A549 (cell line): ENCODE measurements around the gene HABP2. TPM values are rescaled to one million over a fixed set of nuclear protein-coding genes. Genes with fewer than 3 reads are reported as not detected.

ENCODE experiments used
- ATAC-seq, 2 experiments: fragments of 200-7000 bp in 1 of 2; fragments of >200 bp in 1 of 2; cut with Nextera tagmentation in 1 of 2; cut with Tn5 transposase in 1 of 2; 3 replicates each; pipeline versions ENCODE4 v1.8.0 to v1.9.1; 2018 to 2020; ENCODE audit warnings: mild to moderate bottlenecking in 1 of 2, moderate library complexity in 1 of 2
- CTCF ChIA-PET: fragments of 300-600 bp; sonication (Branson Sonifier 250); formaldehyde crosslinking; extraction: SDS; loops from one replicate; lab custom pipeline; 2021; ENCODE audit warnings: antibody characterized with exemption, inconsistent platforms; lab: Yijun Ruan, JAX
- POLR2A ChIA-PET: fragments of 350-600 bp; formaldehyde crosslinking; extraction: SDS; loops from one replicate; lab custom pipeline; 2021; ENCODE audit warnings: antibody characterized with exemption, inconsistent platforms; lab: Yijun Ruan, JAX
- DNase-seq, 2 experiments: peaks; one replicate each; pipeline versions ENCODE4 v3.0.0 to v3.0.0-alpha.2; 2011 to 2016; ENCODE audit warnings: low read depth in 1 of 2, low spot score in 1 of 2
- FAIRE-seq: peaks from 2 replicates; lab custom pipeline; 2011; peaks lifted over from hg19 to GRCh38; lab: Jason Lieb, UNC
- H3K27ac ChIP-seq, 2 experiments: fragments of >200 bp; sonication (Bioruptor Twin); formaldehyde crosslinking; 3 replicates each; pipeline ENCODE4 v1.5.1; 2016 to 2017
- H3K4me1 ChIP-seq: fragments of >200 bp; sonication (Bioruptor Twin); formaldehyde crosslinking; 3 replicates; pipeline ENCODE4 v1.6.1; 2016
- H3K4me2 ChIP-seq: fragments of >200 bp; sonication (Bioruptor Twin); formaldehyde crosslinking; 3 replicates; pipeline ENCODE4 v1.6.1; 2016
- H3K4me3 ChIP-seq: fragments of >200 bp; sonication (Bioruptor Twin); formaldehyde crosslinking; 3 replicates; pipeline ENCODE4 v1.5.1; 2016
- H3K9me3 ChIP-seq: fragments of >200 bp; sonication (Bioruptor Twin); formaldehyde crosslinking; 3 replicates; pipeline ENCODE4 v1.6.1; 2016
- EHF ChIP-seq: fragments of 250-450 bp; sonication (Bioruptor Pico); IDR thresholded peaks from 2 replicates; pipeline ENCODE4 v1.5.0; 2020; ENCODE audit warnings: mild to moderate bottlenecking
- EHMT2 ChIP-seq: fragments of 200-600 bp; sonication (generic); IDR thresholded peaks from 2 replicates; pipeline ENCODE4 v1.6.1; 2016; ENCODE audit warnings: antibody characterized with exemption, low read depth, mild to moderate bottlenecking, moderate library complexity
- EP300 ChIP-seq, 2 experiments: fragments of >200 bp; sonication (Bioruptor Twin); formaldehyde crosslinking; IDR thresholded peaks; 2 replicates in 1 of 2; 3 replicates in 1 of 2; pipeline ENCODE4 v1.6.1; 2016 to 2017
- HDAC2 ChIP-seq: fragments of 200-600 bp; sonication (generic); IDR thresholded peaks from 2 replicates; pipeline ENCODE4 v1.6.1; 2016
- JUN ChIP-seq, 2 experiments: fragments of >200 bp; sonication (Bioruptor Twin); formaldehyde crosslinking; IDR thresholded peaks; 2 replicates in 1 of 2; 3 replicates in 1 of 2; pipeline ENCODE4 v1.6.1; 2016 to 2017
- JUNB ChIP-seq: fragments of >200 bp; sonication (Bioruptor Twin); formaldehyde crosslinking; IDR thresholded peaks from 2 replicates; pipeline ENCODE4 v1.6.1; 2016
- KDM1A ChIP-seq: fragments of 200-600 bp; sonication (generic); IDR thresholded peaks from 2 replicates; pipeline ENCODE4 v1.6.1; 2016; ENCODE audit warnings: low read depth, mild to moderate bottlenecking
- MYC ChIP-seq: IDR thresholded peaks from 2 replicates; pipeline ENCODE4 v1.6.1; 2012; ENCODE audit warnings: mild to moderate bottlenecking, inconsistent platforms, low read length, improper control_type of control experiment, borderline replicate concordance
- NR3C1 ChIP-seq: fragments of >200 bp; sonication (Bioruptor Twin); formaldehyde crosslinking; IDR thresholded peaks from 3 replicates; pipeline ENCODE4 v1.6.1; 2017
- PHF8 ChIP-seq: fragments of 200-600 bp; sonication (generic); IDR thresholded peaks from 2 replicates; pipeline ENCODE4 v1.6.1; 2016; ENCODE audit warnings: low read depth, mild to moderate bottlenecking, antibody characterized with exemption, moderate library complexity, borderline replicate concordance
- RAD21 ChIP-seq, 2 experiments: fragments of >200 bp in 1 of 2; sonication (Bioruptor Twin) in 1 of 2; formaldehyde crosslinking in 1 of 2; IDR thresholded peaks in 1 of 2; conservative IDR thresholded peaks in 1 of 2; 2 replicates in 1 of 2; 3 replicates in 1 of 2; pipeline ENCODE4 v1.6.1; 2012 to 2018; ENCODE audit warnings: inconsistent platforms in 1 of 2
- RARB ChIP-seq: fragments of 250-450 bp; sonication (Bioruptor Pico); IDR thresholded peaks from 2 replicates; pipeline ENCODE4 v1.8.0; 2021; ENCODE audit warnings: mild to moderate bottlenecking, moderate library complexity
- RFX5 ChIP-seq: fragments of 450-650 bp; IDR thresholded peaks from 2 replicates; pipeline ENCODE4 v1.7.1; 2014; ENCODE audit warnings: antibody characterized with exemption, mild to moderate bottlenecking, moderate library complexity
- RNF2 ChIP-seq: fragments of 200-600 bp; sonication (generic); IDR thresholded peaks from 2 replicates; pipeline ENCODE4 v1.6.1; 2016; ENCODE audit warnings: low read depth, mild to moderate bottlenecking, antibody characterized with exemption, moderate library complexity, borderline replicate concordance
- SMC3 ChIP-seq: fragments of >200 bp; sonication (Bioruptor Twin); formaldehyde crosslinking; IDR thresholded peaks from 3 replicates; pipeline ENCODE4 v1.6.1; 2018; ENCODE audit warnings: inconsistent platforms
- TFCP2L1 ChIP-seq: fragments of 250-450 bp; sonication (Bioruptor Pico); IDR thresholded peaks from 2 replicates; pipeline ENCODE4 v1.5.0; 2021; ENCODE audit warnings: mild to moderate bottlenecking
- ZFP36 ChIP-seq: fragments of 450-650 bp; IDR thresholded peaks from 2 replicates; pipeline ENCODE4 v1.6.1; 2014; ENCODE audit warnings: borderline replicate concordance; ENCODE audit not compliant: partially characterized antibody
- WGBS: methylation state at CpG from one replicate; pipeline ENCODE4 v1.1.6; 2017; ENCODE audit errors: missing lambda C conversion rate; 5-methylcytosine and 5-hydroxymethylcytosine counted together
- polyA plus RNA-seq, 4 experiments: library from polyadenylated mRNA; depleted of rRNA in 3 of 4; stranded (reverse); fragments of >200 nt; fragmentation: RNase III in 1 of 4; extraction: RNeasy Plus Mini Kit Qiagen cat#74134 plus additional on column Dnase treatment in 1 of 4; gene quantifications; 2 replicates in 3 of 4; 3 replicates in 1 of 4; pipeline ENCODE4 v1.2.3, GENCODE V29; 2011 to 2017
- TF ChIP-seq, protein P1 (sequence below): IDR thresholded peaks from 2 replicates; pipeline ENCODE4 v1.6.1; 2012
- TF ChIP-seq, protein P2 (sequence below): fragments of >200 bp; sonication (Bioruptor Twin); formaldehyde crosslinking; IDR thresholded peaks from 3 replicates; pipeline ENCODE4 v1.5.1; 2016
- TF ChIP-seq, protein P3 (sequence below): fragments of 450-650 bp; IDR thresholded peaks from 2 replicates; pipeline ENCODE4 v1.6.1; 2014; ENCODE audit warnings: antibody characterized with exemption

The HABP2 gene
- polyA plus RNA-seq, 2 of the 4 experiments (the other 2 are of a cell fraction) = 0.17 to 0.97 TPM

DNA sequence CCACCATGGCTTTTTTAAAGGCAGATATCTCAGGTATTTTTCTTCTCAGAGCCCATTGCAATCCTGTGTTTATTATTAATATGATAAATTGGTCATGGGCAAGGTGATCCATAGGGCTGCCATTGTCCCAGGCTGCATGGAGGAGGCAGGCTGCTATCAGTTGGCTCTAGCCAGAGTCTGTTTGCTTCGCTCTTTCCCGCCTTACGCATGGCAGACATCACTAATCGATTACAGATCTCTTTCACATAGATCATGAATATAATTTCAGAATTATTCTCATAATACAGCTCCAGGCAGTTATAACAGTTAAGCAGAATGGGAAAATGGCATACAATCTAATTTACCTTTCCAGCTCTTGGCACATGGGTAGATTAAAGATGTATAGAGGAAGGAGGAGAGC, 30.4 kb upstream of the HABP2 start (continued):
- TF ChIP-seq HDAC2 = no peak

DNA sequence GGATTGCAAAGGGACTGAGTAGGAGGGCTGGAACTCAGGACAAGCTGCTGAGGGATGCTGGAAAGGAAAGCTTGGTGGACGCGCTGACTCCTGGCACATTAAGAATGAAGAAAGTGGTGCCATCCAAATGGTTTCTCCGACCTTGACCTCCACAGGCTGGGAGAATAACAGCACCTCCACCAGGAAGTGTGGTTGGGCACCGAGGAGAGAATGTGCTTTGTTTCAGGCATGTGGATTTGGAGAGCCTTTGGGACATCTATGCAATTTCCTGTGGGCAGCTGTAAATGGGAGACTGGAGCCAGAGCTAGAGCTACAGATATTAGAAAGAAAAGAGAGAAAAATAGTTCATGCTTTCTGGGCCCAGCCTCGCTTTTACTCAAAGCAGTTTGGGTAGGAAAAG, 29.8 kb upstream of the HABP2 start:
- no peaks in the 10 kb centered on the region for H3K9me3 ChIP-seq
- no peak for TF ChIP-seq PHF8
- TF ChIP-seq, protein P1, sequence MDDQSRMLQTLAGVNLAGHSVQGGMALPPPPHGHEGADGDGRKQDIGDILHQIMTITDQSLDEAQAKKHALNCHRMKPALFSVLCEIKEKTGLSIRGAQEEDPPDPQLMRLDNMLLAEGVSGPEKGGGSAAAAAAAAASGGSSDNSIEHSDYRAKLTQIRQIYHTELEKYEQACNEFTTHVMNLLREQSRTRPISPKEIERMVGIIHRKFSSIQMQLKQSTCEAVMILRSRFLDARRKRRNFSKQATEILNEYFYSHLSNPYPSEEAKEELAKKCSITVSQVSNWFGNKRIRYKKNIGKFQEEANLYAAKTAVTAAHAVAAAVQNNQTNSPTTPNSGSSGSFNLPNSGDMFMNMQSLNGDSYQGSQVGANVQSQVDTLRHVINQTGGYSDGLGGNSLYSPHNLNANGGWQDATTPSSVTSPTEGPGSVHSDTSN = no peak
- TF ChIP-seq KDM1A = no peak
- no peak for TF ChIP-seq RFX5
- TF ChIP-seq TFCP2L1 (CRISPR knock-in tag) = no peak
- TF ChIP-seq JUNB = no peak
- DNase-seq (no peak), FAIRE-seq (no peak), ATAC-seq (no peak)
- no peak overlapping the region for H3K4me3 ChIP-seq
- H3K4me2 ChIP-seq = no peak overlapping the region
- no peak overlapping the region for H3K27ac ChIP-seq
- WGBS = 57% methylated on average over 5 of the region's 5 CpGs
- ChIA-PET POLR2A (no interaction called here), CTCF (interaction anchor here (1.1 to 6.9 kb wide), 3 partner anchors 17 to 1048 kb away, joined by 3 to 39 read pairs (median 5); no protein-coding TSS in a partner anchor)
- no peaks in the 10 kb centered on the region for H3K4me1 ChIP-seq

DNA sequence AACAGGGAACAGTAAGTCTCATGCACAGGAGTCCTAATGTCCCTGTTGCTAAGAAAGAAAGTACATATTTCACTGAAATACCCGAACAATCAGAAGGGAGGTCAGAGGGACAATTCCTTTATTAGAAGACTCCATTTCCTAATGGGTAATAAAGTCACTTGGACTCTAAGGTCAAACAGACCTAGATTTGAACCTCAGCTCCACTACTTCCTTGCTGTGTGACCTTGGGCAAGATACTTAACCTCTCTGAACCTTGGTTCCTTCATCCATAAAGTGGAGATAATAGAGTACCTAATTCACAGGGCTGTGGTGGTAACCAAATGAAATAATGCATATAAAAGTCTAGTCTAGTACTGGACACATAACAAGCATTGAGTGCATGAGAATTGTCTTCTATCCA, 29.2 kb upstream of the HABP2 start:
- no peak for TF ChIP-seq HDAC2
- TF ChIP-seq, protein P2, sequence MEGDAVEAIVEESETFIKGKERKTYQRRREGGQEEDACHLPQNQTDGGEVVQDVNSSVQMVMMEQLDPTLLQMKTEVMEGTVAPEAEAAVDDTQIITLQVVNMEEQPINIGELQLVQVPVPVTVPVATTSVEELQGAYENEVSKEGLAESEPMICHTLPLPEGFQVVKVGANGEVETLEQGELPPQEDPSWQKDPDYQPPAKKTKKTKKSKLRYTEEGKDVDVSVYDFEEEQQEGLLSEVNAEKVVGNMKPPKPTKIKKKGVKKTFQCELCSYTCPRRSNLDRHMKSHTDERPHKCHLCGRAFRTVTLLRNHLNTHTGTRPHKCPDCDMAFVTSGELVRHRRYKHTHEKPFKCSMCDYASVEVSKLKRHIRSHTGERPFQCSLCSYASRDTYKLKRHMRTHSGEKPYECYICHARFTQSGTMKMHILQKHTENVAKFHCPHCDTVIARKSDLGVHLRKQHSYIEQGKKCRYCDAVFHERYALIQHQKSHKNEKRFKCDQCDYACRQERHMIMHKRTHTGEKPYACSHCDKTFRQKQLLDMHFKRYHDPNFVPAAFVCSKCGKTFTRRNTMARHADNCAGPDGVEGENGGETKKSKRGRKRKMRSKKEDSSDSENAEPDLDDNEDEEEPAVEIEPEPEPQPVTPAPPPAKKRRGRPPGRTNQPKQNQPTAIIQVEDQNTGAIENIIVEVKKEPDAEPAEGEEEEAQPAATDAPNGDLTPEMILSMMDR = no peak
- TF ChIP-seq EHF (CRISPR knock-in tag) = no peak
- TF ChIP-seq EP300 (IDR thresholded peaks at IDR 0.05) = no peak
- peak; percentile 34 for TF ChIP-seq ZFP36
- TF ChIP-seq JUN (IDR thresholded peaks at IDR 0.05) = no peak
- POLR2A ChIA-PET = no interaction called here
- Histone ChIP-seq H3K4me2 (no peak overlapping the region), H3K27ac (no peak overlapping the region), H3K4me1 (no peaks in the 10 kb centered on the region), H3K4me3 (no peak overlapping the region), H3K9me3 (no peaks in the 10 kb centered on the region)
- ATAC-seq = no peak
- WGBS = 74% methylated on average over 1 of the region's 1 CpG
- CTCF ChIA-PET = interaction anchor here (1.3 to 6.9 kb wide), 2 partner anchors 39 to 1049 kb away, joined by 5 to 39 read pairs; no protein-coding TSS in a partner anchor
- no peak for FAIRE-seq
- no peak for DNase-seq

DNA sequence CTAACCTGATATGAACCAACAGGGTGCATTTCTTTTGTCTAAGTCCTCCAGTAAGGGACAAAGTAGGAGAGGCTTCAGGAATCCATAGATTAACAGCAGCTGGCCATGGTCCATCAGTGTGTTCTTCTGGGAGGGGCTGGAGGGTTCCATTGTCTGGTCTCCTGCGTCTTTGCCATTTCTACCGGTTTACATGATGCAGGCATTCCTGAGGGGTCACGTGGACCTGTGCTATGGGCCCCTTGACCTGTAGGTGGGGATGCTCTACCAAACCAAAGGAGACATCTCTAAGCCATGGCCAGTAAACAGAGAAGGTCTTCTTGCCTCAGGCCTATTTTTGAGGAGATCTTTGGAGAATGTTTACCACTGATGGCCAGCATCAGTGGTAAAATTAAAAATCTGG, 28.7 kb upstream of the HABP2 start:
- no peak for FAIRE-seq
- TF ChIP-seq EHMT2 (no peak), NR3C1 (no peak), PHF8 (no peak), RARB (CRISPR knock-in tag) (no peak), RNF2 (no peak), RAD21 (conservative IDR thresholded peaks at IDR 0.05 in 1 of 2, IDR thresholded peaks at IDR 0.05 in 1 of 2) (0 out of 5 replicates have a peak, but pooled peaks of 1 of the 2 experiments have one; percentile 13), EHF (CRISPR knock-in tag) (no peak), SMC3 (no peak), RFX5 (no peak), MYC (no peak)
- TF ChIP-seq, protein P3, sequence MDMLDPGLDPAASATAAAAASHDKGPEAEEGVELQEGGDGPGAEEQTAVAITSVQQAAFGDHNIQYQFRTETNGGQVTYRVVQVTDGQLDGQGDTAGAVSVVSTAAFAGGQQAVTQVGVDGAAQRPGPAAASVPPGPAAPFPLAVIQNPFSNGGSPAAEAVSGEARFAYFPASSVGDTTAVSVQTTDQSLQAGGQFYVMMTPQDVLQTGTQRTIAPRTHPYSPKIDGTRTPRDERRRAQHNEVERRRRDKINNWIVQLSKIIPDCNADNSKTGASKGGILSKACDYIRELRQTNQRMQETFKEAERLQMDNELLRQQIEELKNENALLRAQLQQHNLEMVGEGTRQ = peak; percentile 43; the same call in 1 of the 2 replicates
- TF ChIP-seq, all 56 proteins: peak for 2
- no peak overlapping the region for H3K27ac ChIP-seq
- no peaks in the 10 kb centered on the region for H3K4me1 ChIP-seq
- DNase-seq (peak in 1 of 2 experiments; percentile 41), ATAC-seq (peak; percentile 56 to 62; a peak in 4 of 6 replicates)
- ChIA-PET CTCF (interaction anchor here (1.1 to 6.9 kb wide), 4 partner anchors 39 to 1052 kb away, joined by 3 to 39 read pairs (median 4); no protein-coding TSS in a partner anchor), POLR2A (no interaction called here)
- WGBS = 23% methylated on average over 3 of the region's 3 CpGs
- no peaks in the 10 kb centered on the region for H3K9me3 ChIP-seq
- H3K4me2 ChIP-seq = no peak overlapping the region
- no peak overlapping the region for H3K4me3 ChIP-seq
